Suprapubic skin (tissue), 4 donors: ENCODE data around the gene OR52M1.

ENCODE experiments used
- CTCF ChIP-seq, 2 donors: fragments of 200-600 bp in 1 of 2; fragments of 450-650 bp in 1 of 2; sonication (generic) in 1 of 2; IDR thresholded peaks; one replicate each; pipeline ENCODE4 v1.5.1; 2016 to 2019; ENCODE audit warnings: antibody characterized with exemption in 2 of 2, mild to moderate bottlenecking in 1 of 2, moderate library complexity in 1 of 2
- POLR2A ChIP-seq, 2 donors: fragments of 450-650 bp; IDR thresholded peaks; one replicate each; pipeline ENCODE4 v1.6.1; 2017; ENCODE audit warnings: antibody characterized with exemption in 2 of 2, mild to moderate bottlenecking in 2 of 2, moderate library complexity in 2 of 2
- POLR2AphosphoS5 ChIP-seq, 3 donors: sonication (generic); formaldehyde crosslinking; IDR thresholded peaks; one replicate each; pipeline ENCODE4 v1.6.1; 2017; ENCODE audit warnings: antibody characterized with exemption in 3 of 3

GRCh38 chr11:4569075-4569474 is 24.1 kb downstream of the OR52M1 start:
- TF ChIP-seq POLR2AphosphoS5 (IDR thresholded peaks at IDR 0.05) (no peak), POLR2A (IDR thresholded peaks at IDR 0.05) (no peak), CTCF (IDR thresholded peaks at IDR 0.05) (no peak)
